Measurements from ENCODE around the gene RIMBP3B.
"Not testable (repeated sequence)": the region's sequence is repeated elsewhere in the genome, so short reads cannot be mapped to it uniquely, and the experiment has no call there.

DNA sequence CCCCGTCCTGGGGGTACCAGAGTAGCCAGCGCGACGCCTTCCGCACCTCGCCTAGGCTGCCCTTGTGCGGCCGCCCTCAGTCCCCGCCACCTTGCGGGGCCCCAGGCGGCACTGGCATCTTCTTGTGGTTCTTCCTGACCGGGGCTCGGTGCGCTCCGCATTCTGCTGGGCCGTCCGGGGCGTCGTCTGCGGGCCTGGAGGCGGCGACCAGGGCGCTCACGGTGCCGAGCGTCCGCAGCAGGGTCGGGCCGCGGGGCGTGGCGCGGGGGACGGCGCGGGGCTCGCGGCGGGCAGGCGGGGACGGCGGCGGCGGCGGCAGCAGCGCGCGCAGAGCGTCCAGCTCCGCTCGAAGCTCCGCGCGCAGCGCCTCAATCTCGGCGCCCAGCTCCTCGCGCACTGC lies 23.0 kb upstream of the RIMBP3B start:
- not testable (repeated sequence) for TF ChIP-seq EZH2 (IDR thresholded peaks at IDR 0.05; ENCODE audit: insufficient read depth, poor library complexity, severe bottlenecking); EZH2phosphoT487 (IDR thresholded peaks at IDR 0.05; ENCODE audit: insufficient read depth, low read depth)
